Measurements from ENCODE around the gene IL17RD. TPM values are rescaled to one million over a fixed set of nuclear protein-coding genes. Genes with fewer than 3 reads are reported as not detected.

The IL17RD gene
- 1.5 and 1.8 TPM in 2 replicates for total RNA-seq

DNA sequence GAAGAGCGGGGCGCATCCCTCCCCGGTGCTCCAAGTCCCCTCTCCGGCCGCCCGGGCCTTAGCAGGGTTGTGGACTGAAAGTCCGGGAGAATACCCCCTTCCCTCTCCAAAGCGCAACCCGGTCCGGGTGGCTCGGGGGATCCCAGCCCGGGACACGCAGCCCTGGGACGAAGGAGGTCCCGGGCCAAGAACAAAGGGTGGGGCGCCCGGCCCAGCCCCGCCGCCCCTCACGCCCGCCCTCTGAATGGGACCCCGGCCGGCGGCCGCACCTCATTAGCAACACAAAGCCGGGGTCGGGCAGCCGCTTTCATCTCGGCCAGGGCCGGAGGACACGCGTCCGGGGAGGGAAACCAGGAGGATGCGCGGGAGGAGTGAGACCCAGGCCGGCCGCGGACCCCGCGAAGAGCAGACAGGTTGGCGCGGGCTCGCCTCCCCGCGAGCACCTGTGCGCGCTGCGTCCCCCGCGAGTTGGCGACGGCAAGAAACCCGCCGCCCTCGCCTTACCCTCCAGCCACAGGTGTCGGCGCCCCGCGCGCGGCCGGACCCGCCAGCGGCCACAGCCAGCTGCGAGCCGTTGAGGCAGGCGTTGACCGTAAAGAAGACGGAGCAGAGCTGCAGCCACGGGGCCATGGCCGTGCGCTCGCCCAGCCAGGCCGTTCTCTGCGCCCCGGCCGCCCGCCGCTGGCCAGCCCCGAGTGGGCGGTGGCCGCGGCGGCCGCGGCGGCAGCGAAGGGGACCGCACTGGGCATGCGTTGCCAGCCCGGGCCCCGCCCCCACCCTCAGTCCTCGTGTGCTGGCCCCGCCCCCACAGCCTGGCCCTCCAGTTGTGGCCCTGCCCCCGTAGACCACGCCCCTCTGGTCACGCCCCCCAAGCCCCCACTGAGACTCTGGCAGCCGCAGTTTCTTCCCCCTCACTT is at the start of gene IL17RD:
Gene IL17RD, minus strand, starts transcription at position 697 of the 917 bp plus-strand sequence. Its CDS starts 67 bp downstream, at position 630.
- DNase-seq (ENCODE audit: low read depth, low spot score), result peak; percentile 32

DNA sequence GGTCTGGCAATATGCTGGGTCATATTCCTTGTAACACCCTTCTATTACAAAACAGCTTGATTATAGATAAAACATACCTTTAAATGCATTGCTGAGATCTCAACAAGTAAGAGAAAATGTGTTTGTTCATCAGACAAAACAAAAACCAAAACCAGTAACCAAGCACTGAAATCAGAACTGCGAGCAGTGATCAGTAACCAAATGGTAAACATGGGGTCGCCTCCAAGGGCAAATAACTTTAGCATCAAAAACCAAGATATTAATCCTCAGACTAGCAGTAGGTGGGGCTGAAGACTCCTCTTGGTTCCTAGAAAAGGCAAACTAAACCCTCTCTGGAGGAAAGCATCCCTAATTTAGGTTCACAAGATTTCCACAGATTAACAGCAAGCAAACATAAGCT is 41.3 kb upstream of the IL17RD start:
- no peak for DNase-seq (ENCODE audit: low read depth, low spot score)

DNA sequence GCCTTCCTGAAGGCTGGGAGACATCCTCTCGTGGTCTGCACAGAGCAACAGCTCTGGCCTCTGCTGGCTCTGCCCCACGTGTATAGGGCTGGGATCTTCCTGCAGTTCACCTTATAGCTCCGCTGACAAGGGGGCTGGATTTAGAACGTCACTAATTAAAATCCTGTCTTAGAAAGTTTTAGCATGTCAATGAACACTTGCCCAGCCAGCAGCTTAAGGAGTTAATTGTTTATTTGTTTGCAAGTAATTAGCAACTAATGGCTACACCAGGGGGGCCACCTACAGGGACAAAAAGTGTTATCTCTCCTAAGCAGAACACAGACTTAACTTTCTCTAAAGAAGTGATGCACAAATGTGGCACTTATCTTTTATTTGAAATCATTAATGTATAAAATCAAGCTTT is 34.7 kb upstream of the IL17RD start, which contains the start of gene HESX1:
Gene HESX1, minus strand, starts transcription at position 84 of the 403 bp plus-strand sequence. Its CDS starts 60 bp downstream, at position 24.
- DNase-seq (ENCODE audit: low read depth, low spot score), result no peak

DNA sequence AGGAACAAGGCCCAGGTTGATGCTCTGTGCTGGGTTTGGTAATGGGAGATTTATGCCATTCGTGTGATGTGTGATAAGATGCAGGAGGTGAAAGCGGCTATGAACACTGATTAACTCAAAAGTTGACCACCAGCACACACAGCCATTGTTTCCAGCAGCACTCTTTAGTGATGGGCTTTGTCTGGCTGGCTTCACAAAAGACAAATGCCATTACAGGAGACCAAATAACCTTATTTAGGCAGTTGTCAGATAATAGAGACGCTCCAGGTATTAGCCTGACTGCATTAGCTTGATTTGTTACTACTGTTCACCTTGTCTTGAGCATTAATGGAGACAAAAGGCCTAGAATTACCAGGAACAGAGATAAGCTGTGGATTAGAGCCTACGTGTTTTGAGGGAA is 29.5 kb upstream of the IL17RD start:
- no peak for DNase-seq (ENCODE audit: low read depth, low spot score)

DNA sequence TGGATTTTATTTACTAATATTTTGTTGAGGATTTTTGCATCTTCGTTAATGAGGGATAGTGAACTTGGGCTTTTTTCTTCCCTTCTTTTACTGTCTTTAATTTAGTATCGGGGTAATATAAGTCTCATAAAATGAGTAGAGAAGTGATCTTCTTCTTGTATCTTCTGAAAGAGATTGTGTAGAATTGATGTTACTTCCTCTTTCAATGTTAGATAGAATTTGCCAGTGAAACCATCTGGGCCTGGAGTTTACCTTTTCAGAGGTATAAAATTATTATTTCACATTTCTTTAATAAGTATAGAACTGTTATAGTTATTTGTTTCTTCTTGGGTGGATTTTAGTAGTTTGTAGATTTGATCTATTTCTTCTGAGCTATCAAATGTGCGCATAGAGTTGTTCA is 26.9 kb upstream of the IL17RD start:
- no peak for DNase-seq (ENCODE audit: low read depth, low spot score)

DNA sequence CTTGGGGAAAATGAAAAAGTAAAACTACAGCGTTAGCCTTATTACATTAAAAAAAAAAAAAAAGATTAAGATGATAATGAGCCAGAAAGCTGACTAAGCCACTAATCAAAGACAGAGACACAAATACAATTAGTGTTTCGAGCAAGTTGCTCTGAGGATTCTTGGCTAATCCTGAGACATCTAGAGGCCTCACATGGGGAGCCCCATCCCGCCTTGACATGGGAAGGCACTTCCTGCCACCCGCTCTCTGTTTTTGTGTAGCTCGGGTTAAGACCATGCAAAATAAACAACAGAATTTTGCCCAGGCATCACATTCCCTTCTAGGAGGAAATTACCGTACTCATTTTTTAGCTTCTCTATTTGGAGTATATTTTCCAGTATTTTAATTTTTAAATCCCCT is 19.4 kb upstream of the IL17RD start:
- no peak for DNase-seq (ENCODE audit: low read depth, low spot score)

DNA sequence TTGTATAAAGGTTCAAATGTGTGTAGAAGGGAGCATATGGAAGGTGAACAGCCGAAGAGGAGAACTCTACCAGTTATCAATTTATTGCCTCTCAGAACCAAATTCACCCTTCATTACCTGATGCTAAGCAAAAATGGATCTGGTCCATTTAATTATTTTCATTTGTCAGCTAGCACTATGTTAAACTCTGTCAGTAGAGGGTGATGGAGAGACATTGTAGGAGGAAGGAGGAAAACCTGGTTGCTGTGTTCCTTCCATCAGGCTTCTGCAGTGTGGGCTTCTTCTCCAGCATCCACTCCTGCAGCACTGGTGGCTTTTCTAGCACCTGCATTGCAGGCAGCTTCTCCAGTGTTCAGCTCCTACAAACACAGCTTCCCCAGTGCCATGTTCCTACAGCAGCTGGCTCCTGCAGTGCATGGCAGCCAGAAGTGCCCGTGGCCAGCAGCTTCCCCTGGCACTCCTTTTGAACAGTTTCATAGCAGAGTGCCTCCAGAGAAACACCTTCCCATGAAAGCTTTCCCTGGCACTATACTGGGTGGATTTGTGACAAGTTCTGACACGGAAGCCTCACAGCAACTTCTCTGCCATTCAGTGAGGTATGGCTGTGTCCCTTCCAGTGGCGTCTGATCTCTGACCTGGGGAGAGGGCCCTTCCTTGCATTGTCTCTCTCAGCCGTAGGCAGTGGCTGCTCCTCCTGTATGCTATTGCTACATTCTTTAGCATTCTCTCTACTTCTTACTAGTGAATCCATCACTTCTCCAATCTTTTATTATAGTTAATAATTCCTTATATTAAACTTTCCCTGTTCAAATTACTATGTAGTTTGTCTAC is 14.6 kb upstream of the IL17RD start:
- DNase-seq (ENCODE audit: low read depth, low spot score), result no peak

DNA sequence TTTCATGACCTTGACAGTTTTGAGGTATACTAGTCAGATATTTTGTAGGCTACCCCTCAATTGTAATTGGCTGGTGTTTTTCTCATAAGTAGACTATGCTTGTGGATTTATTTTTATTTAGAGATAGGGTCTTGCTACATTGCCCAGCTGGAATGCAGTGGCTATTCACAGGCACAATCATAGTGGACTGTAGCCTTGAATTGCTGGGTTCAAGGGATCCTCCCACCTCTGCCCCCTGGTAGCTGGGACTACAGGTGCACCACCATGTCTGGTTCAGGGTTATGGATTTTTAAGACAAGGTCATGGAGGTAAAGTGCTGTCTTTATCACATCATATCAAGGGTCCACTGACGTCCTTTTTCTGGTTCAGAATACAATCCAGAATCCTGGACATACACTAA is 10.9 kb upstream of the IL17RD start:
- DNase-seq (ENCODE audit: low read depth, low spot score), result no peak

DNA sequence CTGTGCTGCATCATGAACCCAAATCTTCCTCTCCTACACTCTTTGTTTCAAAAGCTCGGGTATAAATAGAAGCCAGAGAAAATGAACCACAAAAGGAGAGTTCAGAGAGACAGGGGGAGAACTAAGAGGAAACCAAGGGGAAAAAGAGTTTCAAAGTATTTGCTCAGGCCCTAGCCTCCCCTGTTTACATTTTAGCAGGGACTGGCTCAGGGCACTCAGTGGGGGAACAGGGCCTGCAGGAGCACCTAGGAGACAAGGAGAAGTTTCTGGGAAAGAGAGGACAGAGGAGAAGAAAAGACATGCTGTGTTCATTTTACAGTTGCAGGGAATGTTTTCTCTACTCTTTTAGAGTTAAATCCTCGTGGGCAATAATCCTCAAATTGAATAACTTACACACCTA is 8.5 kb upstream of the IL17RD start:
- DNase-seq (ENCODE audit: low read depth, low spot score), result no peak

DNA sequence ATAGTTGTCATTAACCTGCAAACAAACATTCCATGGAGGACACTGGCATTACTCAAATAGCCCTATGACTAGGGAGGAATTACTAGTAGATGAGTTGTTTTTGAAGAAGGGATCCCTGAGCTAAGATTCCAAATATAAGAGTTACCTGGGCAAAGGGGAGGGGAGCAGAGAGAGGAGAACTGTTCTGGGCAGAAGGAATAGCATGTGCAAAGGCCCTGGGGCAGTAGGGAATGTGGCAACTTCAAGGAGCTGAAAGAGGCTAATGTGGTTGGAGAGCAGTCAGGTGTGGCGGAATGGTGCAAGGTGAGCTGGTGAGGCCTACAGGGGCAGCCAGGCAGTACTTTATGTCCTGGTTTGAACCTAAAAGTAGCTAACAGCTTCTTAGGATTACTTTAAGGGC is 5.8 kb upstream of the IL17RD start:
- no peak for DNase-seq (ENCODE audit: low read depth, low spot score)

DNA sequence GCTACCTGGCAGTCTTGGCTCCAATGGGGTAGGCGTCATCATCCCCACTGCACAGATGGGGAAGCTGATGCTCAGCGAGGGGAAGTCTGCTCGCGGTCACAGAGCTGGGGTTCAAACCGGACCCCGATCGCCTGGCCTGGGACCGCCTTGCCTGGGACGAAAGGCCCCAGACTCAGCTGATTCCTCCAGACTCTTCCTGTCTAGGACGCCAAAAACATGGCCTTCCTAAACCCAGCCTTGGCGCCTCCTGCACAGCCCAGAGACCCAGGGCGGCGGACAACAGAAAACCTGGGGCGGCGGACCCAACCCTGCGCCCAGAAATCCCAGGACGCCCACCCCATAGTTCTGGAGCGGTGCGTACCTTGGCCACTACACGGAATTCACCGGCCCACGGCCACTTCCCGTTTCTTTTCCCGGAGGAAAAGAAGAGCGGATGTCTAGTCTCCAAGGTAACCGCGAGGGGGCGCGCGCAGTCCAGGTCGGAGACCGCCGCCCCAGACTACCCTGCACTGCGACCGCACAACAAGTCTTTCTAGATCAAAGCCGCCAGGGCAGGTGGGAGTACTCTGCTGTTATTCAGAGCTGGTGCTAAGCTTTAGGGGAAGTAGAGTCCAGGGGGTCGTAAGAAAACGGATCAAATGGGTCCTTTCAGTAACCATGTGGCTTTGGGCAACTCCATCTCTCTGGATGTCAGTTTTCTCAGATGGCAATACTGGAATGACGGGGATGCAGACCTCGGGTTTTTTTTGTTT is 4.9 kb upstream of the IL17RD start:
- DNase-seq (ENCODE audit: low read depth, low spot score), result peak; percentile 24

DNA sequence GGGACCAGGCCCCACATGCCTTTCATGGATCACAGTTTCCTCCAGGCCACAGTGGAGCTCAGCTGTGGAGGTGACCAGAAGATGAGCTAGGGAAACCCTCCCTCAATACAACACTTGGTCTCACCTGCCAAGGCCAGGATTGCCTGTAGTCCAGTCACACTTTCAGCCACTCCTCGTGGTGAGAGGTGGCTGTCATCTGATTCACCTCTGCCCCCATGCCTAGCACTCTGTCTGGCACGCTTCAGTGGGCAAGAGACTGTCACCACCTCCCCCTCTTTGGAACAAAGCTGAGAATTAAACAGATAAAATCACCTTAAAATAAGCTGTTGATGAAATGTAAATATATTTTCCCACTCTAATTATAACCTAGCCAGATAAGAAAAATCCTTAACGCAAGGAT is 4.0 kb upstream of the IL17RD start:
- DNase-seq (ENCODE audit: low read depth, low spot score), result no peak

DNA sequence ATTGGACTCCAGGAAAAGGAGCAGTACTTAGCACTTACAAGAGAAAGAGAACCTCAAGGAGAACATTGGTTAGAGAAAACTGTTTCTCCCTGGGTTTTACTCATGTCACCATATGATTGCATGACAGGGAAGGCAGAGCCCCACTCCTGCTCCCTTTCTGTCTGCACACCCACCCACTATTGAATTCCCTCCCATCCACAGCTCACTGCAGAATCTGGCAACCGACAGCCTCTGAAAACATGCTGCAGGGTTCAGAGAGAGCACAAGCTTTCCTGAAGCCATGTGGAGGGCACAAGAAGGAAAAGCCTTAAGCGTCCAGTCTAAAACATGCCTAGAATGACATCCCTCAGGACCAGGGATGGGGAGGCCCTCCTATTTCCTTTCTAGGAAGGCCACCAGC is 3.0 kb upstream of the IL17RD start:
- no peak for DNase-seq (ENCODE audit: low read depth, low spot score)

DNA sequence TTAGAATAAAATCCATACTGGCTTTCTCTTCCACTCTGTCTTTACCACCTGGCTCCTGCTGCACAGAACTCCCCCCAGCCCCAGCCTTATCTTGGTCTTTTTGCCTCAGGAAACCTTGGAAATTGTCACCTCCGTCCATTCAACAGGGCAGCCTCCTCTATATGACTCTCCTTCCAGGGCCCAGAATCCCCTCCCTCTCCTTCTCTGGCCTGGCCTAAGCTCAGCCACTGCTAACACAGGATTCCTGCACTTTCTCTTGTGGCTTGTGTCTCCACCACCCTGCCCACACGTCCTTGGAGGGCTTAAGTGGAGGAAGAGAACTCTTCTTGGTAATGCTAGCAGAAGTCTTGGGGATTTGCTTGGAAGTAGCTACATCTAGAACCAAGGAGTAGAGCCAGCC is 1.5 kb upstream of the IL17RD start:
- no peak for DNase-seq (ENCODE audit: low read depth, low spot score)

DNA sequence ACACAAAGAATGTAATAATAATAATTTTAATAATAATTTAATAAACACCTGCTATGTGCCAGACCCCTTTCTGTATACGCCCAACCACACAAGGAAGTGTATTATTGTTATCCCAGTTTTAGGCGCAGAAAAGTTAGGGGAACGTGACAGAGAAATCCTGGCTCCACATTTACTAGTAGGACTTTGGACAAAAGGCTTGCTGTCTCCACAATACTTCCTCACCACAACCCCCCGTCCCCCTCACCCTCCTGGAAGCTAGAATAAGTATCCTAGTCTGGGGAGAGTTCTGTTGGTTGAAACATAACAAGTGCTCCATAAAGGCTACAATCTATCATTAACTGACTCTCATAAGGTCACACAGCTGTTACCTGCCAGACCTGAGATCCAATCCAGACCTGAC is 488 bp upstream of the IL17RD start:
- no peak for DNase-seq (ENCODE audit: low read depth, low spot score)

DNA sequence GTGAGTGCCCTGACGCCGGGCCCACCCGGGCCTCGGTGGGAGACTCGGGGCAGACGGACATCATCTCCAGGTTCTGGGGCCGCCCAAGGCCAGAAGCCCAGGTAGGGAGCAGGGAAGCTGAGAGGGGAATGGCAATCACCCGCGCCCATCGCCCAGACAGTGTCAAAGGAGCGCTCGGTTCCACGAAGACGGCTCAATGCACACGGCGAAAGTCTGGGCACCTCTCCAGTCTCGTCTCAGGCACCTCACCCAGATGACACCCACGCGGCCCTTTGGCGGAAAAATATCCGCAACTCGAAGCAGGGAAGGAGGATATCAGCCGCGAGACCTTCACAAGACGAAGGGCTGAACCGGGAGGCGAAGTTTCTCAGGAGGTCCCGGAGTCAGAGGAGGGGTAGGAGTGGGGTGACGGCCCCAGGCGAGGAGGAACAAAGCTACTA is 916 bp downstream of the IL17RD start:
- DNase-seq (ENCODE audit: low read depth, low spot score), result no peak

DNA sequence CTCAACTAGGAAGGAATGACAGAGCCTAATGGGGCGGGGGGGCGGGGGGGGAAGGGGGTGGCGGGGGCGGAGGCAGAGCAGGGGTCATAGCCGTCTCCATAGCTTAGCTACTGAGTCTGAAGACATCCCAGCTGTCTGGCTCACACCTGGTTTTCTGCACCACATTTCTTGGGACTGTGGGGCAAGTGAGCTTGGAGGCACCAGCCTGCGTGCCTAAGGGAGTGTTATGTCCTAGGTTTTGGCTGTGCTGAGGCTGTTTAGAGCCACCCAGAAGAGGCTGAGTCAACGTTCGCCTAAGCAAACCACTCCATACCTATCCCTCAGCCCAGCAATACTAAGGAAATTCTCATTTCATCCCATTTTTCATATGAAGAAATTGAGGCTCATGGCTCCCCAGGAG is 1.4 kb downstream of the IL17RD start:
- no peak for DNase-seq (ENCODE audit: low read depth, low spot score)

DNA sequence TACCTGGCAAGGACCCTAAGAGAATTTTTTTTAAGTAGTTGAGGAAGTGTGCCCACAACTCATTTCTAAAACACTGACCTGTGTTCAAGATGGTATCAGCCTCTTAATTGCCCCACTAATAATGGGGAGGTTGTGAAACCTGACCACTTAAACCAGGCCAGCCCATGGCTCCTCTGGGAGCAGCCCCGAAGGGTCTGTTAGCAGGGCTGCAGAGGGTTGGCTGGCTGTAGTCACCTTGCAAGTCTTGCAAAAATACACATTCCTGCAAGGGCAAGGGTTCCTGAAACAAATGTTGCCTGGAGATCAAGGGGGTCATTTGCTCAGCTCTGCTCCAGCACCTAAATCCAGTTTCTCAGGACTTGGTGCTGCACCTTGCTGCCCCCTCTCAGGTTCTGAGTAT is 3.2 kb downstream of the IL17RD start:
- DNase-seq (ENCODE audit: low read depth, low spot score), result no peak

DNA sequence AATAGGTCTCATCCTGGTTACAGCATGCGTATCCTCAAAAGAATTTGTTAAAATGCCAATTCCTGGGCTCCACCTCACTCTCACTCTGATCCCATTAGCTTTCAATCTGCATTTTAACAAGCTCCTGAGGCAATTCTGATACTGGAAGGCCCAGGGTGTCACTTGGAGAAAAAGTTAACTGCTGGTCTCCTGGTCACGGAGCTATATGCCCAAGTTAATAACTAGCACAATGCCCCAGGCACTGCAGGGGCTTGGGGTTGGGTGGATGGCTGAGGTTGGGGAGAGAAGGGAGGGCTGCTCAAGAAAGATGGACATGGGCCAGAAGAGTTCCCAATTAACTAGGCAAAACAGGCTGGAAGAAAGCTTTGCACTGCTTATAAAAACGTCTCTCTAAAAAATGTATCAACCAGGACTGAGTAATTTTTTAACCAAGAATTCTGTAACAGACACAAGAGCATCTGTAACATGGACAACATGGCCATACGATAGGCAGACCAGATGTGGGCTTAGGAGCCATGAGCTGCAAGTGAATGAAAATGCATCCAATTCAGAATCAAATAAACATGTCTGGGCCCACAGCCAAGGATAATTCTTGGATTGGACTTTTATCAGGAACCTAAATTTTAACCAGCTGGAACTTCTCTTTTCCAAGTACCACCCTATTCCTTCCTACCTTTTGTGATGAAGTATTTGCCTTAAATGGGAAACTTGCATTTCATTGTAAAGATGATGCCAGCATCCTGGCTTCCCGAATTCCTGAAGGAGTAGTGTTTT is 4.2 kb downstream of the IL17RD start:
- DNase-seq (ENCODE audit: low read depth, low spot score), result no peak

DNA sequence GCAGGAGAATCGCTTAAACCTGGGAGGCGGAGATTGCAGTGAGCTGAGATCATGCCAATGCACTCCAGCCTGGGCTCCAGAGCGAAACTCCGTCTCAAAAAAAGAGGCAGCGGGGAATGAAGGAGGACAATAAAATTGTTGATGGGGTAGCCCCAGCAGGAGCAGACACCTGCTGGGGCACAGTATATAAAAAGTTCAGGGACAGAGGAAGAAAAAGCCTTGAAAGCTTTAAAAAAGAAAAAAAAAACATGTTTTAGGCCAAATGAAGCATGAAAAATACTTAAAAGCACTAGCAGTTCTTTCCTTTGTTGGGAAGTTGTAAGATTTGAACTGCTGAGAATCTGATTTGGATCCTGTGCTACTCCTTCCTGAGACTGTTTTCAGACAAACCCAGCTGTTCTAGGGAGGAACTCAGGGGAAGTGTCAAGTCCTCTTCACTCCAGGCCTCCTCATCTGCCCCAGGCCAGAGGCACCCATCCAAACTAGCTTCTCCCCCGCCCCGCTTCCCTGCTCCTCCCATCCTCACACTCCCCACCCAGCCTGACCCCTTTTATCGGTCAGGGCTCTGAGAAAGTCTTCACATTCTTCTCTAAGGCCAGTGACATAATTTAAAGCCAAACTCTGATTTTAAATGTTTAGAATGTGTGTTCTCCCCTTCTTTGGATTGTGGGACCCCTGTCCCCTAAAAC is 4.9 kb downstream of the IL17RD start:
- DNase-seq (ENCODE audit: low read depth, low spot score), result no peak

All from pulmonary artery endothelial cell (primary cell).